ENCODE results near the gene CFAP251.

DNA sequence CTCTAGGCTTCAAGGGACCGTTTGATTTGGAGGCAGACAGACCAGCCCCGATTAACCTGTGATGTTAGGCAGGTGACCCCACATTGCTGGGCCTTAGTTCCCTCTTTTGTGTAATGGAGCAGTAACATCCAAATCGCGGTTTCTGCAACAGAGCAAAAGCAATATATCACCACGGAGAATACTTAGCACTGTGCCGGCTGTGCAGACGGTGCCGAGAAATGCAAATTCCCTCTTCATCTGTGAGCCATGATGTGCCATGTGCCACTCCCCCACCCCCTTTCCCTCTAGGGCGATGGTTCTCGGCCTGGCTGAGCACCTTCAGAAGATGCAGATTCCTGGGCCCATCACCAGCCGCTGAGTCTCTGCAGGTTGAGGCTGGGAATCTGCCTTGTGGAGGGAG lies 114.2 kb downstream of the CFAP251 start:
- TF ChIP-seq POLR2AphosphoS5 (IDR thresholded peaks at IDR 0.05): no peak
- no peak for TF ChIP-seq EP300 (IDR thresholded peaks at IDR 0.05)
